ENCODE measurements around the gene ST8SIA1.

The ST8SIA1 gene

GRCh38 chr12:22282283-22282682 lies 52.2 kb downstream of the ST8SIA1 start:
- no peak for DNase-seq

- no peak for DNase-seq
Measured at GRCh38 chr12:22276867-22277266, 57.6 kb downstream of the ST8SIA1 start.

DNA sequence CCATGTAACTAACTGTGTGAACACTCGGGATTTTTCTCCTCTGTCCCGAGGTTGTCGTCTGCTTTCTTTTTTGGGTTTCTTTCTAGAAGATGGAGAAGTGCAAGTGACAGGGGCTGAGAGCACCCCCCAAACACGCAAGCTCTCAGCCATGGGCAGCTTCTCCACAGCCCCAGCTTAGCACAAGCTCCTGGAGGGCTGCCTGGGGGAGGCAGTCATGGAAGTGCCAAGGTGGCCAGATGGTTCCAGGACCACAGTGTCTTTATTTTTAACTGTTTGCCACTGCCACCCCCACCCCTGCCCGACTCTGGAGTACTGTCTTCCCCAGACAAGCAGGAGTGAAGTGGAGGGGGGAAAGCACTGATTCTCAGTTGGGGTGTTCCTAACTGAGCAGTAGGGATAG lies 58.2 kb downstream of the ST8SIA1 start:
- DNase-seq = no peak

GRCh38 chr12:22275843-22276242 lies 58.7 kb downstream of the ST8SIA1 start:
- no peak for DNase-seq

DNA sequence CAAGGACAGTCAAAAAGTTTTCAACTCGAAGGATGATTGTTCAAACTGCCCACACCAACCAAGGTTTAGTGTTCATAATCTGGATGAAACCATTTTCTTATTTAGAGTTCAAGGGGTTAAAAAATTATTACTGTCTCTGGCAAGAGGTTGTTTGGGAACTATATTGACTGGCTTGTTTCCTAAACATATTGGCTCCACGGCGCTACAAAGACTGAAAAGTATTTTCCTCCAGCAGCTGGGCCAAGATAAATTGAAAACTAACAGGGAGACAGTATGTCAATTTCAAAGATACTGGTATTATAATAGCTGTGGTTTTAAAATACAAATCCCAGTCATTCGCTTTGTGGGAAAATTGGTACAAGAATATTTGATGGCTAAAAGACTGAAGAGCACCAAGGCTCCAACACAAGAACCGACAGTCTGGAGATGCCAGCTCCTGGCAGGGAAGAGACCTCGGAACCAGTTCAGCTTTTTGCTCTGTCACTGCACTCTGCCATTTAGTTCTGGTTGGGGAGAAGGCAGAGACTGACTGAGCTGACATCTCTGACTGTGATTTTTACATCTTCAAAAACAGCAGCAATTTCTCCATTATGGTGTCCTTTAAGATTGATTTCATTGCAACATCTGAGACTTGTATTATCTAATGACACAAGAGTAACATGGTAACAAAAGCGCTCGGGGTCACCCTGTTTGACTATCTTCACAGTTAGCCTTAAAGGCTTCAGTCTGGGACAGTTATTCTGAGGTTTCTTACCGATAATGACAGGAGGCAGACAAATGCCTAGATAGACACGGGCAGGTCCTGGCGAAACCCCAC lies 62.0 kb downstream of the ST8SIA1 start:
- DNase-seq = no peak

DNA sequence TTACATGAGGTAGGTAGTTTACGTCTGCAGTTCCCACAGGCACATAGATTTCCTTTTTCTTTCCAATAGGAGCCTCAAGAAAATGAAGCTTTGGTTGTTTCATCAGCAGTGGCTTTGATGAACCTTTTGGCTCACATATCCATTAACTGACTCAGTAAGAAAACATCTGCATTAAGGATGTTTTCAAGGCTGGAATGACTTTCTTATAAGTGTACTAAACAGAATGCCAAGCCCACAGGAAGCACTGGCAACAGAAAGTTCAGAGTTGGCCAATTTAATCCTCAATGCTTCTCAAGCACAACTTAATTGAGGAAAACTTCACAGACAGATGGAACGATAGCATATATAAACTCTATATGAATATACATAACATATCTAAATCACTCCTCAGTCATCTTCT lies 63.5 kb downstream of the ST8SIA1 start:
- DNase-seq = no peak

DNA sequence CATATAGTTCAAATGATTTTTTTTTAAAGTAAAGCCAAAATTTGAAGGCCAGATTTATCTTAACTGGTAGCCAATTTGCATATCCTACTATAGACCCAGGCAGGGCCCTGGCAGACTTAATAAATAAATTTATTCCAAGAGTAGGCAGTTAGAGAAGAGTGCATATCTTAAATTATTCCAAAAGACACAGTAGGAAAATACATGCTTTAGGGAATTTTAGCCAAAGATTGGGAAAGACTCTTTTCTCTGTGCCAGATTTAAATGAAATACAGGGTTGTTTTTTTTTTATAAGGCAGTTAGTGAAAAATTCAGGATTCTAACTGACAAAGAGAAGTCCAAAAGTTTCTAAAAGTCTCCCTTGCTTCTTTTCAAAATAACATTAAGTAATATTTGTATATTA lies 65.5 kb downstream of the ST8SIA1 start:
- no peak for DNase-seq

DNA sequence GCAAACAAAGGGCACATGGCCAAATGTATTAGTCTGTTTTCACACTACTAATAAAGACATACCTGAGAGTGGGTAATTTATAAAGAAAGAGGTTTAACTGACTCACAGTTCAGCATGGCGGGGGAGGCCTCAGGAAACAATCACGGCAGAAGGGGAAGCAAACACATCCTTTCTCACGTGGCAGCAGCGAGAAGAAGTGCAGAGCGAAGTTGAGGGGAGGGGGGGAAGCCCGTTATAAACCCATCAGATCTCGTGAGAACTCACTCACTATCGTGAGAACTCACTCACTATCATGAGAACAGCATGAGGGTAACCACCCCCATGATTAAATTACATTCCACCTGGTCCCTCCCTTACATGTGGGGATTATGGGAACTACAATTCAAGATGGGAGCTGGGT lies 66.1 kb downstream of the ST8SIA1 start:
- DNase-seq = no peak

GRCh38 chr12:22266101-22266500 lies 68.4 kb downstream of the ST8SIA1 start:
- DNase-seq = no peak

DNA sequence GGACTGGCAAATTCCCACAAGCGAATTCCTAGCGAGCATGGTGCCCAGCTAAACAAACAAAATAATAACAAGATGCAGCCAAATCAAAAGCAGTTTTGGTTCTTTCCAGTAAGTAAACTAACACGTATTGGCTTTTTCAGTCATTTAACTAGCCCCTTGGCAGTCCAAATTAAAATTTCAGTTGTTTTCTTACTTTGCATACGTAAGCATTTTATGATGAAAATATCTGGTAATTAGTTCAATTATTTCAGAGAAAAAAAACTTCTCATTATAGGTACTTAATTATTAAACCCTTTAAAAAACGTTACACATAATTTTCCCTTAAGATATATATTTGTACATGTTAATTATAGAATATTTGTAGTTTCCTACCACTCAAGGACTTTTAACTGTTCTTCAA lies 70.1 kb downstream of the ST8SIA1 start:
- no peak for DNase-seq

DNA sequence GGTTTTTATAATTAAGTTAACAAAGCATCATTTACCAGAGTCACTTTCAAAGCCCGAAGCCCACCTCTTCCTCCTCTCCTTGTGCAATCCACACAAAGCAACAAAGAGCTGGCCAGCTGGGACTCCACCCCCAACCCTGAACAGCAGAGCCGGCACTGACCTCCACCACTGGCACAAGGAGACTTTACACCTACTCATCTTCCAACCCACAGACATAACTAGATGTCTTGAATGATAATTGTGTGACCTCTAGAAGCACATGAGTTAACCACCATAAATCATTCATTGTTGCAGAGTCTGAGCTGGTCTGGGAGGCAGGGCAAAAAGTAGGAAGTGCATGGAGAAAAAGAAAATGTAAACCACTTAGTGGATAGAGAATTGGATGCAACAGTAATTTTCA lies 72.2 kb downstream of the ST8SIA1 start:
- DNase-seq = no peak

DNA sequence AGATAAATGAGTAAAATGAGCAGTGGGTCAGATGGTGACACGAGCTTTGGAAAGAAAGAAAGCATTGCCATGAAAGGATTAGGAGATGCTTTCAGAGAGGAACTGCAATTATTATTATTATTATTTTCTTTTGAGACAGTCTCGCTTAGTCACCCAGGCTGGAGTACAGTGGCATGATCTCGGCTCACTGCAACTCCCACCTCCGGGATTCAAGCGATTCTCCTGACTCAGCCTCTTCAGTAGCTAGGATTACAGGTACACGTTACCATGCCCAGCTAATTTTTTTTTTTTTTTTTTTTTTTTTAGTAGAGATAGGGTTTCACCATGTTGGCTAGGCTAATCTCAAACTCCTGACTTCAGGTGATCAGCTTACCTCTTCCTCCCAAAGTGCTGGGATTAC lies 77.4 kb downstream of the ST8SIA1 start:
- DNase-seq = no peak

DNA sequence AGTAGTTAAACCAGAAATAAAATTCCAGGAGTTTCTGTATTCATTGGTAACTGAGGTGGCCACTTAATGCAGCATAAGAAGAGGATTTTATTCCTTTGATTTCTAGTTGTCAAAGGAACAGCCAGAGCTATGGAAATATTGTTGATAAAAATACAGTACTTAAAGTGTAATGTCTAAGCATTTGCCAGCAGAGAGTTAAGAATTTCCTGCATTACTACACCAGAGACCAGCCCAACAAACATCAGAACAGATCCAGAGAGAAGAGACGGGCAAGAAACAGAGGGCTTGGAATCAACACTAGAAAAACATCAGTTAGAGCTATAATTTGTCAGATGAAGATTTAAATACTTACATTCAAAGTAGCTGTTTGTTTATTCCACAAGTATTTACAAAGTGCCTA lies 77.9 kb downstream of the ST8SIA1 start:
- DNase-seq = no peak

DNA sequence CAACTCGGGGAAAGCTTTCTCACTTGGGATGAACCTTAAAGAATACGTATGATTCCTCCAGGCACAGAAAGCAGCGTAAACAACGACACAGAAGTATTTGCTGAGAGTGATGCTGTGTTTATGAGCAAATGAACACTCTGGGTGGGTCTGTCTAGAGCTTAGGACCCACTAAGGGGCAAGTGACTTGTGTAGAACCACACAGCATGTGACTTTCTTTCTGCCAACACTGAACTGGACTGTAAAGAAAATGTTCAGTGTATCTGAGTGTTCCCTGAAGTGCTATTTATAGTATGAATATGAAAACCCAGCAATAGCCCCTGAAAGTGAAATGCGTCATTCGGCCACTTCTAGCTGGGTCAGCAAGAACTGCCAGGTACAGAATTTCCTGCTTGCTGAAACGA lies 78.5 kb downstream of the ST8SIA1 start:
- DNase-seq = no peak

GRCh38 chr12:22255097-22255496 lies 79.4 kb downstream of the ST8SIA1 start:
- DNase-seq = no peak

DNA sequence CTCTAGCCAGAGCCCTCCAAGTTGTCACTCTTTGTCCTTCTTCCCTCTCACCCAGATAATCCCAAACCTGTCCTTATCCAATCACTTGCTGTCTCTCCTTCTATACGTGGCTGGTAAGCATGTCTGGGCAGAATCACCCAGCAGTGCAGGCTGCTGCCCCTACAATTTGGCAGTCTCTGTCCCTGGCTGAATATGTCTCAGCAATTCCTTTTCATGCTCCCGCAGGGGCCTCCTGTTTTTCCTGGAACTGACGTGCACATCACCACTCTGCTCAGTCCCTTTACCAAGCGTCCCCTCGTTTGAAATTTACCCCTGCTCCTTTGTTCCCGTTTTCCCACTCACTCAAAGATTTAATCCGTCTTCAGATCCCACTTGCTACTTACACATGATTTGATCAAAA lies 80.0 kb downstream of the ST8SIA1 start:
- DNase-seq = no peak

GRCh38 chr12:22252057-22252456 lies 82.5 kb downstream of the ST8SIA1 start:
- DNase-seq = no peak

GRCh38 chr12:22250762-22251161 lies 83.7 kb downstream of the ST8SIA1 start:
- no peak for DNase-seq

DNA sequence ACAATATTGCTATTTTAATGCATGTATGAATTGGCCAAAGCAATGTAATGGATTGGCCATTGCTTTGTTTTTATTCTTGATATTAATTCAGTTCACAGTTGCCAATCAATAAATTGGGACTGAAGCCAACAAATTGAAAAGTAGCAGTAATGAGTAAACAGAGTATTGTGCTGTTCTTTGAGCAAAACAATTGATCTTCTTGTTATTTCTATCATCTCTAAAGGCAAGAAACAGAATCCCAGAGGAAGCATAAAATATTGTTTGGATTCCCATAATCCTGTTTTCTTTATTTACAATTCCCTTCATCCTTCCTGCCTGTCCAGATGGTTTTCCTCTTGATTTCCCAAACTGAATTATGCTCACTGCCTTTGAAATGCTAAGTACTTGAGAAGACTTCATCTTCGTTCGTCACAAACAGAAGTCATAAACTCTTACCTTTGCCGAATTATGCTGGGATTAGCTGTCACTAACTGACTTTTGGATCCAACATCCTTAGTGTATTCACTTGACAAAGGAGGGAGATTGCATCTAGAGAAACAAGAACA lies 85.9 kb downstream of the ST8SIA1 start:
- DNase-seq = no peak

DNA sequence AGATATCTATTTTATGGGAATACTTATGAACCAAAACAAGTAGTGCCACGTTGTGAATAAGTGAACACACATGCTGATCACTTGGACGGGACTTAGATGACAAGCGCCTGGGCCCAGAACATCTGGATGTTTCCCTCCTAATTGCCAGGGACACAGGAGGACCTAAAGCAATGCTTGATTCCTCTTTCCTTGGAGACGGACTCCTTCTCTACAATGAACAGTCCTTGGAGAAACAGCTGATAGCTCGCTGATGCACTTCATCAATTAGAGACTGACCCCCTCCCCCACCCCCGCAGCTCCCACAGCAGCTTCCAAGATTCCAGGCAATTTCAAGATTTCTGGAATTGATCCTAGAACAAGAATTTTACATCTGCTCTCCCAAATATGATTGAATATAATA lies 86.4 kb downstream of the ST8SIA1 start:
- DNase-seq = no peak

- DNase-seq = no peak
Measured at GRCh38 chr12:22246217-22246846, 88.2 kb downstream of the ST8SIA1 start.

DNA sequence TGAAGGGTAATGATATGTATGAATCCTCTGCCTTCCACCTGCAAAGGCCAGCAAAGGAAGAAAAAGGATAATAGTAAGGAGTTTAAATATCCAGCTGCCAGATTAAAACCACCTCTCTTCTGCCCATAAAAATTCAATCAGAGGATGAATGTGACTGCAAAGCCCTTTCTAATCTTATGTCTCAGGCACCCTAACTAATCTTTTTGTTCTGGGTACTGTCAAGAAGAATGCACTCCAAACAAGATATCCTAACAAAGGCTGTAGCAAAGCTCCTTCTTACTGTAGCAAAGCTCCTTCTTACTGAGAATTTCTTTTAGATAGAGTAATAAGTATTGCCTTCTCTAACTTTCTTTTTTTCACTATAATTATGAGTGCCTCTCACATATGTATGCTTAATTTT lies 91.8 kb downstream of the ST8SIA1 start:
- DNase-seq = no peak

- no peak for DNase-seq
Measured at GRCh38 chr12:22238211-22238610, 96.3 kb downstream of the ST8SIA1 start.

DNA sequence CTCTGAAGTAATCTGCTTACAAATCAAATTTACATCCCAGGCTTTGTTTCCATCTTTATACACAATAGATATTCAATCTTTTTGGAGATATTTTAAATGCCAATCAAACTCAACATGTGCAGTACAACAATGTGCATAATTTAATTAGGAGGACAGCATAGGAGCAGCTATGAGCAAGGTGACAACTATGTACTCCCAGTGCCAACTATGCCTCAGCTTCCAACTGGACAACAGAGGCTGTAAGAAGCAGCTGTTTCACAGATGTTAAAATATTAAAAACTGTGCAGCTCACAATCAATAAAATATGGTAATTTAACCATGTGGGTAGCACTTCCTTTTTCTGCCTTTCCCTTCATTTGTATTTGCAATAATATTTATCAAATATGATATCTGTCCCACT lies 99.9 kb downstream of the ST8SIA1 start:
- no peak for DNase-seq

DNA sequence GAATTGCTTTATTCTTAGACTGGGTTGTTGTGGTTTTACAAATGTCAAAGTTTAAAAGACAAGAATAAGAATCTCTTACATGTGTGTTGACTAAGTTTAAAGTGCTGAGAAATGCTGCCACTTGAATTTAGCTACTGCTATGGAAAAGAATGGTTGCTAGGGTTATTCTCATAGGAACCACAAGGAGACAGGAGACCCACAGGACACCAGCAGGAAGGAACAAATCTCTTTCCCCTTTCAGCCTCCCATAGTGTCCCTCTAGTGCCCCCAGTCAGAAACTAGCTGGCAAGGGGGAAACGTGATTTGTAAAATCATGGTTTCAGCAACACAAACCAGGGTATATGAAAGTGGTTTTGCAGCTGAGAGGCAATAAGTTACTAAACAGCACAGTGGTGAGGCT lies 102.7 kb downstream of the ST8SIA1 start:
- DNase-seq = no peak

Measured in DMS 273 treated with DMSO at 0.1 percent for 48 hours (cell line).